SJCRH30 (cell line): ENCODE results near the gene NKTR. TPM values are rescaled to one million over a fixed set of nuclear protein-coding genes. Genes with fewer than 3 reads are reported as not detected.

Source experiments
- DNase-seq, 2 experiments: peaks; one replicate each; pipeline ENCODE4 v3.0.0-alpha.2; 2015 to 2020
- H3K27ac ChIP-seq: fragments of 250-450 bp; sonication (Bioruptor Pico); 2 replicates; pipeline ENCODE4 v1.5.1; 2020; ENCODE audit warnings: mild to moderate bottlenecking, moderate library complexity
- H3K27me3 ChIP-seq: fragments of 250-450 bp; sonication (Bioruptor Pico); 2 replicates; pipeline ENCODE4 v1.5.1; 2020; ENCODE audit warnings: mild to moderate bottlenecking, moderate library complexity
- H3K36me3 ChIP-seq: fragments of 250-450 bp; sonication (Bioruptor Pico); 2 replicates; pipeline ENCODE4 v1.5.1; 2020; ENCODE audit warnings: mild to moderate bottlenecking, moderate library complexity
- H3K4me1 ChIP-seq: fragments of 250-450 bp; sonication (Bioruptor Pico); 2 replicates; pipeline ENCODE4 v1.5.1; 2020; ENCODE audit warnings: mild to moderate bottlenecking, moderate library complexity
- H3K4me3 ChIP-seq: fragments of 250-450 bp; sonication (Bioruptor Pico); 2 replicates; pipeline ENCODE4 v1.5.1; 2020; ENCODE audit warnings: mild to moderate bottlenecking, moderate library complexity
- H3K9me3 ChIP-seq: fragments of 250-450 bp; sonication (Bioruptor Pico); replicated peaks from 2 replicates; pipeline ENCODE4 v1.5.1; 2020; ENCODE audit warnings: mild to moderate bottlenecking, moderate library complexity
- total RNA-seq: library from RNA; depleted of rRNA; stranded (reverse); fragments of >200 nt; shearing (Covaris generic); gene quantifications from 2 replicates; pipeline ENCODE4 v1.2.3, GENCODE V29; 2014

The NKTR gene
- total RNA-seq, 1 experiment from 2014 or later = 40.6 TPM

GRCh38 chr3:42612217-42612616, 11.7 kb downstream of the NKTR start:
- DNase-seq = no peak
- Histone ChIP-seq H3K27me3 (no peaks in the 10 kb centered on the region), H3K4me3 (no peak overlapping the region), H3K27ac (no peak overlapping the region), H3K36me3 (peaks cover 2% of the 10 kb centered on the region; the same call in 1 of the 2 replicates), H3K9me3 (no peaks in the 10 kb centered on the region), H3K4me1 (no peaks in the 10 kb centered on the region)

- Histone ChIP-seq H3K27me3 (no peaks in the 10 kb centered on the region), H3K4me3 (no peak overlapping the region), H3K27ac (no peak overlapping the region), H3K36me3 (peaks cover 6% of the 10 kb centered on the region; the same call in 1 of the 2 replicates), H3K4me1 (no peaks in the 10 kb centered on the region), H3K9me3 (no peaks in the 10 kb centered on the region)
- DNase-seq = no peak
Measured at GRCh38 chr3:42612928-42613327, 12.4 kb downstream of the NKTR start.

GRCh38 chr3:42613462-42613861, 13.0 kb downstream of the NKTR start:
- Histone ChIP-seq H3K4me3 (no peak overlapping the region), H3K4me1 (no peaks in the 10 kb centered on the region), H3K27me3 (no peaks in the 10 kb centered on the region), H3K27ac (no peak overlapping the region), H3K36me3 (peaks cover 6% of the 10 kb centered on the region; the same call in 1 of the 2 replicates), H3K9me3 (no peaks in the 10 kb centered on the region)
- DNase-seq = no peak

GRCh38 chr3:42631620-42632019, 31.1 kb downstream of the NKTR start:
- H3K27me3 ChIP-seq = no peaks in the 10 kb centered on the region
- H3K4me3 ChIP-seq = no peak overlapping the region
- H3K9me3 ChIP-seq = no peaks in the 10 kb centered on the region
- no peak for DNase-seq
- no peaks in the 10 kb centered on the region for H3K4me1 ChIP-seq
- H3K27ac ChIP-seq = no peak overlapping the region
- H3K36me3 ChIP-seq = peaks cover 35% of the 10 kb centered on the region

- peaks cover 41% of the 10 kb centered on the region for H3K36me3 ChIP-seq
- no peaks in the 10 kb centered on the region for H3K27me3 ChIP-seq
- H3K4me1 ChIP-seq = no peaks in the 10 kb centered on the region
- H3K9me3 ChIP-seq = no peaks in the 10 kb centered on the region
- H3K4me3 ChIP-seq = no peak overlapping the region
- H3K27ac ChIP-seq = no peak overlapping the region
- DNase-seq = no peak
Measured at GRCh38 chr3:42632146-42632545, 31.7 kb downstream of the NKTR start.

- no peaks in the 10 kb centered on the region for H3K4me1 ChIP-seq
- no peak for DNase-seq
- H3K9me3 ChIP-seq = no peaks in the 10 kb centered on the region
- no peak overlapping the region for H3K4me3 ChIP-seq
- no peak overlapping the region for H3K27ac ChIP-seq
- no peaks in the 10 kb centered on the region for H3K27me3 ChIP-seq
- H3K36me3 ChIP-seq = peaks cover 50% of the 10 kb centered on the region
Measured at GRCh38 chr3:42633544-42633943, 33.1 kb downstream of the NKTR start.

GRCh38 chr3:42635111-42635510, 34.6 kb downstream of the NKTR start:
- H3K27ac ChIP-seq = no peak overlapping the region
- no peak overlapping the region for H3K4me3 ChIP-seq
- peaks cover 50% of the 10 kb centered on the region for H3K36me3 ChIP-seq
- no peak for DNase-seq
- H3K4me1 ChIP-seq = no peaks in the 10 kb centered on the region
- no peaks in the 10 kb centered on the region for H3K9me3 ChIP-seq
- H3K27me3 ChIP-seq = no peaks in the 10 kb centered on the region

- Histone ChIP-seq H3K27ac (no peak overlapping the region), H3K36me3 (peaks cover 46% of the 10 kb centered on the region)
- no peak for DNase-seq
Measured at GRCh38 chr3:42637001-42637400, 36.5 kb downstream of the NKTR start.

GRCh38 chr3:42638339-42638842, 37.9 kb downstream of the NKTR start:
- no peaks in the 10 kb centered on the region for H3K27me3 ChIP-seq
- no peaks in the 10 kb centered on the region for H3K4me1 ChIP-seq
- no peak for DNase-seq
- no peak overlapping the region for H3K27ac ChIP-seq
- H3K4me3 ChIP-seq = no peak overlapping the region
- H3K9me3 ChIP-seq = no peaks in the 10 kb centered on the region
- H3K36me3 ChIP-seq = peaks cover 42% of the 10 kb centered on the region

More at GRCh38 chr3:42637001-42637400, 36.5 kb downstream of the NKTR start:
- no peaks in the 10 kb centered on the region for H3K4me1 ChIP-seq
- H3K27me3 ChIP-seq = no peaks in the 10 kb centered on the region
- no peak overlapping the region for H3K4me3 ChIP-seq
- H3K9me3 ChIP-seq = no peaks in the 10 kb centered on the region

GRCh38 chr3:42639192-42639591, 38.7 kb downstream of the NKTR start:
- Histone ChIP-seq H3K36me3 (peaks cover 39% of the 10 kb centered on the region), H3K4me3 (no peak overlapping the region), H3K27ac (no peak overlapping the region), H3K9me3 (no peaks in the 10 kb centered on the region), H3K27me3 (no peaks in the 10 kb centered on the region), H3K4me1 (no peaks in the 10 kb centered on the region)
- DNase-seq = no peak

- Histone ChIP-seq H3K27ac (no peak overlapping the region), H3K4me1 (no peaks in the 10 kb centered on the region), H3K4me3 (no peak overlapping the region), H3K27me3 (no peaks in the 10 kb centered on the region), H3K36me3 (peaks cover 34% of the 10 kb centered on the region), H3K9me3 (no peaks in the 10 kb centered on the region)
- no peak for DNase-seq
Measured at GRCh38 chr3:42640129-42640528, 39.6 kb downstream of the NKTR start.

GRCh38 chr3:42640771-42641370, 40.4 kb downstream of the NKTR start:
- peaks cover 33% of the 10 kb centered on the region for H3K36me3 ChIP-seq
- H3K9me3 ChIP-seq = no peaks in the 10 kb centered on the region
- H3K4me3 ChIP-seq = no peak overlapping the region
- no peaks in the 10 kb centered on the region for H3K27me3 ChIP-seq
- H3K4me1 ChIP-seq = no peaks in the 10 kb centered on the region
- H3K27ac ChIP-seq = no peak overlapping the region
- DNase-seq = no peak

- DNase-seq = no peak
- no peak overlapping the region for H3K27ac ChIP-seq
- H3K27me3 ChIP-seq = no peaks in the 10 kb centered on the region
- H3K36me3 ChIP-seq = peaks cover 14% of the 10 kb centered on the region
- H3K4me1 ChIP-seq = peaks cover 7% of the 10 kb centered on the region
- no peaks in the 10 kb centered on the region for H3K9me3 ChIP-seq
- H3K4me3 ChIP-seq = no peak overlapping the region
Measured at GRCh38 chr3:42647821-42648459, 47.5 kb downstream of the NKTR start.

- Histone ChIP-seq H3K9me3 (no peaks in the 10 kb centered on the region), H3K4me1 (peaks cover 7% of the 10 kb centered on the region), H3K27ac (no peak overlapping the region), H3K36me3 (peaks cover 11% of the 10 kb centered on the region), H3K4me3 (no peak overlapping the region), H3K27me3 (no peaks in the 10 kb centered on the region)
- no peak for DNase-seq
Measured at GRCh38 chr3:42649006-42649405, 48.5 kb downstream of the NKTR start.

- peaks cover 11% of the 10 kb centered on the region for H3K36me3 ChIP-seq
- H3K4me1 ChIP-seq = peaks cover 7% of the 10 kb centered on the region
- H3K27ac ChIP-seq = no peak overlapping the region
- H3K27me3 ChIP-seq = no peaks in the 10 kb centered on the region
- H3K9me3 ChIP-seq = no peaks in the 10 kb centered on the region
- no peak for DNase-seq
- H3K4me3 ChIP-seq = no peak overlapping the region
Measured at GRCh38 chr3:42649783-42650182, 49.3 kb downstream of the NKTR start.
